ENCODE data around the gene PRKCB.

Gene PRKCB

GRCh38 chr16:23866621-23867020 is 30.8 kb downstream of the PRKCB start:
- no peak for DNase-seq

DNA sequence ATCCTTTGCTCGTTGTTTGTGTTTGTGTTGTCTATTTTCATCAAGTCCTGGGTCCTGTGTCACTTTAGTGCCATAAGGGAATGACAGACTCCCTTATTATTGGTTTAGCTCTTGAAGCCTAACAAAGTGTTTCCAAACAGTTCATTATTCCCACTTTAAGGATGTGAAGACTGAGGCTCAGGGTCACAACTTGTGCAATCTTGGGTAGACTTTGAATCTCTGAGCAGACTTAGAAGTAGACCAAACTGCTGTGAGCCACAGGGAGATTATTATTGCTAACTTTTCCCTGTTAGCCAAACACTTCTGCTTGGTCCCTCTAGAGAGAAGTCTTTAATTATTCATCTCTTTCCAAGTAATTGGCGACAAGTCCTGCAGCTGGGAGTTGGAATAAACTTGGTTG is 31.8 kb downstream of the PRKCB start:
- no peak for DNase-seq

GRCh38 chr16:23868136-23868535 is 32.4 kb downstream of the PRKCB start:
- DNase-seq: no peak

DNA sequence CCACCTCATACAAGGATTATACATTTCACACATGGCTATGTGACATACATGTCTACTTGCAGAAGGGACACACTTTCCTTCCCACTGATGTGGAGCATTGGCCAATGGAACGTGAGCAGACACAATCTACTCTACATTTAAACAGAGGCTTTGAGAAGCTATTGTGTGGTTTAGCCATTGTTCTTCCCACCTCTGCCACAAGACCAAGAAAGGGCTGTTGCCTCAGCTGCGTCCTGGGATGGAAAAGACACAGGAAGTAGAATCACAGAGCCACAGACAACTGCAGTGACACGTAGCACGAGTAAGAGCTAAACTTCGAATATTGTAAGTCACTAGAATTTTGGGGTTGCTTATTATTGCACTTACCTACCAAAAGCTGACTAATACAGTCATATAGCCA is 33.3 kb downstream of the PRKCB start:
- DNase-seq: no peak

- no peak for DNase-seq
These were observed 36.1 kb downstream of the PRKCB start for GRCh38 chr16:23871924-23872323.

DNA sequence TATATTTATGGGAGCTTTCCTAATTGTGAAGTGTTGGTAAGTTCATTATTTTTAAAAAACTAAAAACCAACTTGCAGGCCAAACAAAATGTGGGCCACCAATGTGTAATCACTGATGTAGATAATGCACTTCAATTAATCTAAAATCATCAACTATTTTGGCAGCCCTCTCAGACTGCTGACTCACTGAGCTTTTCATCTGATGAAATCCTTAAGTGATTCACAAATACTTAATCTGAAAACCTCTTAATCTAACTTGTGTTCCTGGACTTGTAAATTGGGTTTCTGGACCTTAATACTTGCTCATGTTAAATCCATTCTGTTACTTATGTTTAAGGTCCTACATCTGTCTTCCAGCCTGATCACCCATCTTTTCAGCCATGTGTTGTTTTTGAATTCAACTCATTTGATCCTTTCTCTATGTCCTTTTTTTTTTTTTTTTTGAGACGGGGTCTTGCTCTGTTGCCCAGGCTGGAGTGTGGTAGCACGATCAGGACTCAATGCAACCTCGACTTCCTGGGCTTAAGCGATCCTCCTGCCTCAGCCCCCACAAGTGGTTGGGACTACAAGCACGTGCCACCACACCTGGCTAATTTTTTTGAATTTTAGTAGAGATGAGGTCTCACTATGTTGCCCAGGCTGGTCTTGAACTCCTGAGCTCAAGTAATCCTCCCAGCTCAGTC is 39.0 kb downstream of the PRKCB start:
- no peak for DNase-seq

- DNase-seq: no peak
These were observed 40.6 kb downstream of the PRKCB start for GRCh38 chr16:23876256-23876896.

DNA sequence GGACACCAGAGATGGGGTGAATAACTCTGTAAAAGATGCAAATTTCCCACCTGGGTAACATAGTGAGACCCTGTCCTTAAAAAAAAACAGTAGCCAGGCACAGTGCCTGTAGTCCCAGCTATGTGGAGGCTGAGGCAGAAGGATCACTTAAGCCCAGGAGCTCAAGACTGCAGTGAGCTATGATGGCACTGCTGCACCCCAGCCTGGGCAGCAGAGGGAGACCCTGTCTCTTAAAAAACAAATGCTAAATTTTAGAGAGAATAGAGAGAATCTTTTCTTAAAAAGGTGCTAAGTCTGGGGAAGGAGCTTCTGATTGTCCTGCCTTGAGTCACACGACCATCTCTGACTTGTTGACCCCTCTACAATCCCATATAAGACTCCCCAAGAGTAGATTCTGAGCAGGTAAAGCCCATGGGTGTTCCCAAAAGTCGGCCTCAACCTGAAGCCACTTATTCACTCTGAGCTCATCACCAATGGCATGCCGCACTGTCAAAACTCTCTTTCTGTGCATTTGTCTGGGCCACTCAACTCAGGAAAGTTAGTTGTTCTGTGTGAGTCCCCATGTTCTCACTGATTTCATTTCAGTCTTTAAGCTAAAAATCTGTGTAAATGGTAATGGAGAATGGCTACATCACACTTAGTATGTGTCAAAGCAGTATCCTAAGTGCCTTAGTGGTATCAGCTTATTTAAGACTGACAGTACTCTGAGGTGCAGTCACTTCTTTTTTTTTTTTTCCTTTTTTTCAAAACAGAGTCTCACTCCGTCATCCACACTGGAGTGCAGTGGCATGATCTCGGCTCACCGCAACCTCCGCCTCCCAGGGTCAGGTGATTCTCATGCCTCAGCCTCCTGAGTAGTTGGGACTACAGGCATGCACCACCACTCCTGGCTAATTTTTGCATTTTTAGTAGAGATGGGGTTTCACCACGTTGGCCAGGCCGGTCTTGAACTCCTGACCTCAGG is 41.6 kb downstream of the PRKCB start:
- DNase-seq: no peak

GRCh38 chr16:23879735-23880373 is 44.1 kb downstream of the PRKCB start:
- no peak for DNase-seq

DNA sequence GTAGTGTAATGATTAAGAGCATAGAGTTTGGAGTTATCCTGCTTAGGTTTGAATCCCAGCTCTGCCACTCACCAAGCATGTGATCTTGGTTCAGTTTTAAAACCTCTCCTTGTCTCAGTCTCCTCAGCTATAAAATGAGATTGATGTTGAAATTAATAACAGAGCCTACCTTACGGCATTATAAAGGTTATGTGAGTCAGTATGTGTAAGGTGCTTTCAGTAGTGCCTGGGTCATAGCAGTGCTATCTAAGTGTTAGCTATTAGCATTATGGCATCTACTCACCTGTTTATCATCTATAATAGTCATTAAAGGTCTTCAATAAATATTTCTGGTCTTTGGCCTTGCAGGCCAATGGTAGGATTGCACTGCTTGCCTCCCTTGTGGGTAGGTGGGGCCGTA is 53.4 kb downstream of the PRKCB start:
- DNase-seq: no peak

DNA sequence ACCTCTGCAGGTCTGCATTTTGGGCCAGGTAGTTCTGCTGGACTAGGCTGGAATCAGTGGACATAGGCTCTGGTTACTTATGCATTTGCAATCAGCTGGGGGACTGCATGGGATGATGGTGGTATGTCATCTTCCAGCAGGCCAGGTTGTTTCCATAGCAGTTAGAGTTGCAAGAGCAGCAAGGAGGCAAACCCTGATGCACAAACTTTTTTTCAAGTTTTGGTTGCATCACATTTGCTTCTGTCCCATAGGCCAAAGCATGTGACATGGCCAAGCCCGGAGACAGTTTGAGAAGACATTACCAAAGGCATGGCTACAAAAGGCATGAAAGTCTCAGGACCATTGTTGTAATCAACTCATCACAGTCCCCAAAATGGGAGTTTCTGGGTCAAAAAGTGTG is 58.2 kb downstream of the PRKCB start:
- no peak for DNase-seq

DNA sequence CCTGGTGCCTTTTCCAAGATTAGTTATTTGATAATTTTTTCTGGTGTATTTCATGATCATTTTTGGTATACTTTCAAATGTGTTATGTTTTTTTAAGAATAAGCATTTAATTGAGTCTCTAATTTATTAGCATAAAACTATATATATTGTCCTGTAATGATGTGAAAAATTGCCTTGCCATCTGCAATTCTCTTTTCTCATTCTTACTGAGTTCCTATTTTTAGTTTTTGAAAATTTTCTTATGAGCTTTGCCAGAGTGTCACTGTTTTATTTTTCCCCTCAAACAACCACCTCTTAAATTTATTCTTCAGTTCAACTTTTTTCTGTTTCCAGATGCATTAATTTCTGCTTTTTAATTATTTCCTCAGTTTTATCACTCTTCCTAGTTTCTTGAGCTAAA is 59.3 kb downstream of the PRKCB start:
- DNase-seq: no peak

GRCh38 chr16:23896832-23897821 is 61.3 kb downstream of the PRKCB start:
- no peak for DNase-seq

DNA sequence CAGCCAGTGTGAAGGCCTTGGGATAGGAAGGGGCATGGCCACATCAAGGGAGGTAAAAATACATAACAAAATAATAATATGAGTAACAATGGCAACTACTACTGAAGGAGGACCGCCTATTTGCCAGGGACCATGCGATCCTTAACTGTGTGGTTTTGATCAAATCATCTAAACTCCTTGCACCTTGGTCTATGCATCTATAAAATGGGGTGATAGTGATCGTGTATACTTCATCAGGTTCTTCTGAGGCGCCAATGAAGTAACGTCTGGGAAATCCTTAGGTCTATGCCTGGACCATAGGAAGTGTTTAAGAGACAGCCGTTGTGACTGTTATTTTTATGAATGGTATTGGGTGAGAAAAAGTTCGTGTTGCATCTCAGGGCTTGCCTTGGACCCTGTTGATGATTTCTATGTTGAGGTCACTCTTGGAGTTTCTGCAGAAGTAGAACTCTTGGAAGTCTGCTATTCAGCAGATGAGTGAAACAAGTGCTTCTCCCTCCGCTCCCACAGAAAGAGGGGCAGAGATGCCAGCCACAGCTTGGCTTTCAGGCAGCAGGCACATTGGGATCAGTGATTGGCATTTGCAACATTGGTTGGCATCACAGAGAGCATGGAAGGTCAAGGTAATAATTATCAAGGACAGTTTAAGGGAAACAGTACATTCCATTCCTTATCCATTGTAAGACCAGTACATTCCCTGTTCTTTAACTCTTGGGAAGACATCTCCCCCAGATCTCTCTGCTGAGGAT is 63.1 kb downstream of the PRKCB start:
- DNase-seq: no peak

- no peak for DNase-seq
These were observed 64.1 kb downstream of the PRKCB start for GRCh38 chr16:23899869-23900268.

DNA sequence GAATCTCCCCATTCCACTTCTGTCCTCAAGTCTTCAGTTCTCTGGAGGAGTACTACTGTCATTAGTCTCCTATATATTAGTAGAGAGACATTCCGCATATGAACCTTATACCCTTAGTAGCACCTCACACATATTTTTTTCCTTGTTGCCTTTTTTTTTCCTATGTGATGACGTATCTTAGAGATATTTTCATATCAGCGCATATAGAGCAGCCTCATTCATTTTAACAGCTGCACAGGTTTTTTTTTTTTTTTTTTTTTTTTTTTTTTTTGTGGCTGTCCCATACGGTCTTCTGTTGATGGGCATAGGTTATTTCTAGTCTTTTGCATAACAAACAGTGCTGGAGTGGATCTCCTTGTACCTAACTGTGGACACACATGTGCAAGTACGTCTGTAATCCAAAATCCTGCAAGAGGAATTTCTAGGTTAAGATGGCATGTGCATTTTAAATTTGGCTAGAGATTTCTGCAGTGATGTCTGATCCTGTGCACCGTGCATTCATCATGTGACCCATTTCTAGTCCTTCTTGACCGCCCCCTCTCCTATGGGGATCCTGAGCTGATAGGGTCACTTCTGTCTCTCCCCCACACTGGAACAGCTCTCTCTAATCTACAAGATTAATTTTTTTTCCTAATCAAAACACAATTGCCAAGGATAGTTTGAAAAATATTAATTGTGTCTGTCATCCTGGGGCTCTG is 64.8 kb downstream of the PRKCB start:
- no peak for DNase-seq

DNA sequence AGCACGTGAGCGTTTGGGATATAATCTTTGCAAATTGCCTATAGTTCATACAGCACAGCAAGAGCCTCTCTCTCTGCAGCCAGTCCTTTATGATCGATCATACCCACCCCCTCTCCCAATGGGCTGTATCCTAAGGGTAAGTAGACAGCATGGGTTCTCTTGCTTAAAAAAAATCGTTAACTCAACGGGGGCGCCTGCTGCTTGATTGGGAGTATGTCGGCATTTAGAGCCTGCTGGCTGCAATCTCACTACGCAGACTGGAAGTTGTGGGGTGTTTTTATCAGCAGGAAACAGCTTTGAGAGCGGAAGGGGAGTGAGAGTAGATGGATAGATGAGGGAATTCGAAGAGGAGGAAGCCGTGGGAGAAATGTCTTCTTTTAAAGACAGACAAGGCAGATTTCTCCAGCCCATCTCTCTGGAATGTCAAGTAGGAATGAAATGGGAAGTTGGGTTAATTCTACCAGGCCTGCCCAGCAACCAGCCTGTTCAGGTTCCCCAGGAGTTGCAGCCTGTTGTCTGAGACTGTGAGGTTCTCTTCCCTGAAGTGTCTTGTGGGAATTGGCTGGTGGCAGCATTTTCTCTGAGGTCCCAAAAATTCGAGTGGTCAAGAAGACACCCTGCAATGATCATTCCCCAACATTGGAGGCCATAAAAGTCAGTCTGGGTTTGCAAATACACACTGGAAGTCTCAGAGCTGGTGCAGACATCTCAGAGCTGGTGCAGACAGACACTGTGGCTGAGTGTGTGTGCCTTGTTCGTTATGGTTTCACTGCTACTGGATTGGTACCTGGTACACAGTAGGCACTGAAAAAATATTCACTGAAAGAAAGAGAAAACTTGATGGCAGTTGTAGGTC is 65.6 kb downstream of the PRKCB start:
- no peak for DNase-seq

DNA sequence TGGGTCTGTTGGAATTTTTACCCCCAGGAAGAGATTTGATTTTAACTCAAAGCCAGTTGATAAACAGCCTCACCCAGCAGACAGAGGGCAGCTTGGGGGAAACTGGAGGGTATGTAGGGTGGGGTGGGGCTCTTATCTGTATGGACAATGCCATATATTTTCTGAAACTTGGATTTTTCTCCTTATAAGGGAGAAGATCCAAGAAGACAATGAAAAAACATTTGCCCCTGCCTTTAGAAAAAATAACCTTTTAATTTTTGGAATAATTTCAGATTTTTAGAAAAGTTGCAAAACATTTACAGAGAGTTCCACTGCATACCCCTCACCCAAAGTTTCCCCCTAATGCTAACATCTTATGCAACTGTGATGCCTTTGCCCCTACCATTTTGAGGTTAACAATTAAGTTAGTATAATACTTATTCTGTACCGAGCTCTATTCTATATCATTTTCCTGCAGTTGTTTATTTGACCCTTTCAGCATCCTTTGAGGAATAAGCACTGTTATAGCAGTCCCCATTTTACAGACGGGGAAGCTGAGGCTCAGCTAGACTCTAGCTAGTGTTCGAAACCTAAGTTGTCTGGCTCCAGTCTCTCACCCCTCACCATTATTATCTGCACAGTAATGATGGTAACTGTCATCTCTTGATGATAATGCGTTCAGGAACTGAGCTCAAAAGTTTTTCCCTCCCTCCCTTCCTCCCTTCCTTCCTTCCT is 66.4 kb downstream of the PRKCB start:
- no peak for DNase-seq
